Fibroblast of pulmonary artery (primary cell): Measurements from ENCODE around the gene RSPRY1.

Experiments
- DNase-seq: peaks from one replicate; pipeline ENCODE4 v3.0.0-alpha.2; 2010; ENCODE audit warnings: low read depth
- H3K4me3 ChIP-seq: replicated peaks from 2 replicates; pipeline ENCODE4 v1.5.1; 2011; ENCODE audit warnings: low read depth, mild to moderate bottlenecking, control low read depth, low read length, moderate library complexity
- TF ChIP-seq, protein P1 (sequence below): IDR thresholded peaks from 2 replicates; pipeline ENCODE4 v1.5.1; 2011; ENCODE audit warnings: mild to moderate bottlenecking, control low read depth, low read length, inconsistent platforms; ENCODE audit errors: missing control alignments

The RSPRY1 gene

DNA sequence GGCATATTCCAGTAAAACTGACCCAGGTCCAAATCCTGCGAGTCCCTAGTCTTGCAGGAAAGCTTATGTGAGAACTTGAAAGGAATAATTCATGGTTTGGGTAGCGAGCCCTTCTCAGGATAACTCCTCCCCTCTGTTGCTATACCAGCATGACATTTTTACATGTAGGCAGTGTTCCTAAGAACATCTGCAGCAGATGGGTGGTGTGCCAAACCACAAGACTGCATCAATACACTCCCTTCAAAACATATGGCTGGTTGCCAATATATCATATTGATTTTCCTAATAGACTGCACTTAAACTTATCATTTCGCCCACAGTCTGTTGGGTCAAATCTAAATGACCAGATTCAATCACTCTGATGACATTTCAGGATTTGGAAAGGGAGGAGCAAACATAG lies 20.2 kb upstream of the RSPRY1 start:
- H3K4me3 ChIP-seq, result no peak overlapping the region
- TF ChIP-seq, protein P1, sequence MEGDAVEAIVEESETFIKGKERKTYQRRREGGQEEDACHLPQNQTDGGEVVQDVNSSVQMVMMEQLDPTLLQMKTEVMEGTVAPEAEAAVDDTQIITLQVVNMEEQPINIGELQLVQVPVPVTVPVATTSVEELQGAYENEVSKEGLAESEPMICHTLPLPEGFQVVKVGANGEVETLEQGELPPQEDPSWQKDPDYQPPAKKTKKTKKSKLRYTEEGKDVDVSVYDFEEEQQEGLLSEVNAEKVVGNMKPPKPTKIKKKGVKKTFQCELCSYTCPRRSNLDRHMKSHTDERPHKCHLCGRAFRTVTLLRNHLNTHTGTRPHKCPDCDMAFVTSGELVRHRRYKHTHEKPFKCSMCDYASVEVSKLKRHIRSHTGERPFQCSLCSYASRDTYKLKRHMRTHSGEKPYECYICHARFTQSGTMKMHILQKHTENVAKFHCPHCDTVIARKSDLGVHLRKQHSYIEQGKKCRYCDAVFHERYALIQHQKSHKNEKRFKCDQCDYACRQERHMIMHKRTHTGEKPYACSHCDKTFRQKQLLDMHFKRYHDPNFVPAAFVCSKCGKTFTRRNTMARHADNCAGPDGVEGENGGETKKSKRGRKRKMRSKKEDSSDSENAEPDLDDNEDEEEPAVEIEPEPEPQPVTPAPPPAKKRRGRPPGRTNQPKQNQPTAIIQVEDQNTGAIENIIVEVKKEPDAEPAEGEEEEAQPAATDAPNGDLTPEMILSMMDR, result no peak
- DNase-seq, result peak; percentile 66

DNA sequence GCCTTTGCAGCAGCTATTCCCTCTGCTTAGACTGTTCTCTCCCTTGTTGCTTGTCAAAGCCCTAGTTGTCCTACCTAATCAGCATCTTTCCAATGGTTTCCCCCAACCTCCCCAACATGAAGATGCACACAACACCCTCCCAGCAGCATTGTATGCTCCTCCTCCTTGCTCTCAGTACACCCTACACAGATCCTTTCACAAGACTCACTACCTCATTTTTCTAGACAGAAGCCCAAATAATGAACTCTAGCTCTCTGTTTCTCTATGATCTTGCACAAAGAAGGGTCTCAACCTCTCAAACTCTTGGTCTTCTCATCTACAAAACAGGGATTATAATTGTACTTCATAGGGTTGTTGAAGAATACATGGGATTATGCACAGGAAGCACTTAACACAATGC lies 19.7 kb upstream of the RSPRY1 start:
- no peak for DNase-seq
- no peak overlapping the region for H3K4me3 ChIP-seq
- TF ChIP-seq, protein P1, result no peak

DNA sequence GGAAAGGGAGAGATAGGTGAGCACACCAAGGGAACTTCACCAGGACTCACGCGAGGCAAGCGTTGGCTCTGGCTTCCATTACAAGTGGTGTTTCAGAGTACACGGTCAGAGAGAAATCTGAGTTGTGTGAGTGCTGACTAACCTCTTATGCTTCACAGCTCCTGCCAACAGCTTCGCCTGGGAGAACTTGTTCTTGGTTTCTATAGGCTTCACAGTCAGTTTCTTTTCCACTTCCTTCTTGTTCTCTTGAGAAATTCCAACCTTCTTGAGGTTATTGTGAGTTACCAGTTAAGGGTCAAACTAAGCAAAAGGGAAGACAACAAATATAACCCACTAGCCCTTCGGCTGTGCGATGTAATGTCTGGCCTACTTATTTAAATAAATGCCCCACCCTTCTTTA lies 19.2 kb upstream of the RSPRY1 start:
- DNase-seq, result peak; percentile 54
- no peak overlapping the region for H3K4me3 ChIP-seq
- TF ChIP-seq, protein P1, result no peak

DNA sequence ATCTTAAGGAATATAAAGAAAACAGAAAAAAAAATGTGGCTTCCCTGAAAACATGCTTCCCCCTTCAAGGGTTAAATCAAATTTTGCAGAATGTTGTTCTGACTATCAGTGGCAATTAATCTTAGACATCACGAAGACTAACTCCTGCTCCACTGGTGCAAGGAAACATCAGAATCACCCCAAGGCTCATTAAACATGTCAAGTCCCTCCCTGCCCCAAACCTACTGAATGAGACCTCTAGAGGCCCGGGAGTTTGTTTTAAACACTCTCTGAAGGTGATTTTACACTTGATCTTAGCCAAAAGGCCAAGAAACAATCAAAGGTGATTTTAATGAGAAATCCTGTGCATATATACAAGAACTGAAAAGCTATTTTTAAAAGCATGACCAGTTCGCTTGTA lies 18.6 kb upstream of the RSPRY1 start:
- TF ChIP-seq, protein P1, result no peak

DNA sequence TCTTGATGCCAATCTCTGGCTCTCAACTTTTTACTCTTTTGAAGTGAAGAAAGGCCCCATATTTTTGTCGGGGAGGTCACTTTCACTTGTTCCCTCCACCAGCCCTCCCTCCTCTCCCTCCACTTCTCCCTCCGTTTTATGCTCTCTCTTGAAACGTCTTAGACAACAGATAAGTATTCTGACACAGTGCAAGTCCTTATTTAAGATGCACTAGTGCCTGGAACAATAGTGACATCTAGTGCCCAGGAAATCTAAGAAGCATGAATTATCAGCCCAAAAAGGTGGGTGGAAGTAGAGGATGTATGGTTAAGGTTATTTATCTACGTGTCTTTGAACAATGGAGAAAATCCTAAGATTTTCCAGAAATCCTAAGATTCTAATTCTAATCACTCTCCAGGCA lies 18.2 kb upstream of the RSPRY1 start:
- TF ChIP-seq, protein P1, result peak; percentile 80
- H3K4me3 ChIP-seq, result no peak overlapping the region
- DNase-seq, result peak; percentile 90

More for the DNA sequence above, 18.6 kb upstream of the RSPRY1 start:
- no peak for DNase-seq
- no peak overlapping the region for H3K4me3 ChIP-seq

DNA sequence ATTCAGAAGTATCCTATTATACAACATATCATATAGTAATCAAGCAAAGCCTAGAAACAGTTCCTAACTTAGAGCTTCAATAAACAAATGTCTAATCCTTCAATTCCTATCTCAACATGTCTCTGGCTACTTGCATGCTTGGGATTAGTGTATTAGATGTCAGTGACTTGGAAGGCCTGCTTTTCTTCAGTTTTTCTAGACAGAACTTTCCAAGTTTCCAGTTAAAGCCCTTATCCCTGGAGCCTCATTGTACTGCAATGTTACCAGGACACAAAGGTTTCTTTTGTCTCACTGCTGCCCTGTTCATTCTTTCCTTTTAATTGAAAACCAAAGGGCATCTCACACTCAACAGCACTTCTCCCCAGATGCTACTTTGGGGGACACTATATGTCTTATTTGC lies 16.8 kb upstream of the RSPRY1 start:
- no peak for DNase-seq
- H3K4me3 ChIP-seq, result no peak overlapping the region
- TF ChIP-seq, protein P1, result no peak

DNA sequence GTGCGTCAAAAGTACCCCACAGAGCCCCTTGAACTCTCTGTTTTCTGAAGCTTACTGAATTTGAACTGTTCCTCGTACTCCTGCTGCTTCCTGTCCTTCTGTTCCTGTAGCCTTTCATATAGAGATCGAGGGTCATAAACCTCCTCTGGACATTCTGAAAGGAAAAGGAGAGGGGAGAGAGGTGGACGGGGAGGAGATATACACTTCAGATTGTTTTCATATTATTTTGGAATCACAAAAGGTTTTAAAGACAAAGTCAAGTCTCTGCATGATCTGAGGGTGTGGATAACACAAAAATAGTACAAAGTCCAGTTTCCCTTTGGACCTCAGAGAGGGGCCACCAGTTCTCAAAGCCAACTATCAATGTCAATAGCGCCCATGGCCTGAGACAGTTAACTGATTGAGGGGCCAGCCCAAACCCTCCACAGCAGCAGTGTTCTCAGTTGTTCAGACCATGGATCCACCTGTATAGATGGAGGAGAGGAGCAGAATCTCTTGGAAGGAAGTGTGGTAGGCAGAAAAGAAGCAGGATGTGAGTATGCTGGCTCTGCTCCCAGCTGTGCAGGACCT lies 13.3 kb upstream of the RSPRY1 start:
- TF ChIP-seq, protein P1, result no peak
- no peak for DNase-seq
- no peak overlapping the region for H3K4me3 ChIP-seq
